GM11168 (cell line): ENCODE results near the gene ZNF142.

Experiments
- in situ Hi-C: fragments of 300-500 bp; cut with MboI; formaldehyde crosslinking; loops from one replicate; pipeline ENCODE4 v1.12.0; 2022; ENCODE audit warnings: low sequenced_read_pairs; ENCODE audit not compliant: unreplicated experiment

Gene ZNF142

DNA sequence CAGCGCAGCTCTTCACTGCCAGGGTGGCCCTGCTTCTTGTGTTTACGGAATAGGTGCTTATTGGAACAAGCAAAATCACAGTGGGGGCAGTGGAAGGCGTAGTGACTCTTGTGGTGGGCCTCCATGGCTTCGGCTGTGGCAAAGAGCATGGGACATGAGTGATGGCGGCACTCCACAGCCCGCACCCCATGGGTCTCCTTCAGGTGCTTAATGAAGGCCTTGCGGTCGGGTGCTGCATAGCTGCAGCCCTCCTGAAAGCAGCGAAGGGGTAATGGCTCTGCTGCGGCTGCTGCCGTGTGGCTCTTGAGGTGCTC is 10.7 kb downstream of the ZNF142 start:
- in situ Hi-C loops: no loop called here

GRCh38 chr2:218648088-218648786 is 11.2 kb downstream of the ZNF142 start:
- in situ Hi-C loops: no loop called here

- in situ Hi-C loops: no loop called here
These were observed 14.3 kb downstream of the ZNF142 start for GRCh38 chr2:218645126-218645525.

DNA sequence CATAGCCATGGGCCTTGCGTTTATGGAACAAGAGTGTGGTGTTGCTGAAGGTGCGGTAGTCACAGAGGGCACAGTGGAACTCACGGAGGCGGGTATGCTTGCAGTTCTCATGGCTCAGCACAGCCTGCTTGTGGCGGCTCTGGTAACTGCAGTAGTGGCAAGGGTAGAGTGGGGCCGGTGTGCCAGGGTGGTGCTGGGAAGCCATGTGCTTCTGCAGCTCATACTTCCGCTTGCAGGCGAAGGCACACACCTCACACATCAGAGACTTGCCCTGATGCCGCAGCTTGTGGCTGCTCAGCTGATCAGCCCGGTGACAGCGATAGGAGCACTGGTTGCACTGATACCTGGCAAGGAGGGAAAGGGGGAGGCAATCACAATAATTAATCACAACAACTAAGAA is 14.7 kb downstream of the ZNF142 start:
- in situ Hi-C loops: no loop called here

- in situ Hi-C loops: no loop called here
These were observed 15.6 kb downstream of the ZNF142 start for GRCh38 chr2:218643751-218644310.

DNA sequence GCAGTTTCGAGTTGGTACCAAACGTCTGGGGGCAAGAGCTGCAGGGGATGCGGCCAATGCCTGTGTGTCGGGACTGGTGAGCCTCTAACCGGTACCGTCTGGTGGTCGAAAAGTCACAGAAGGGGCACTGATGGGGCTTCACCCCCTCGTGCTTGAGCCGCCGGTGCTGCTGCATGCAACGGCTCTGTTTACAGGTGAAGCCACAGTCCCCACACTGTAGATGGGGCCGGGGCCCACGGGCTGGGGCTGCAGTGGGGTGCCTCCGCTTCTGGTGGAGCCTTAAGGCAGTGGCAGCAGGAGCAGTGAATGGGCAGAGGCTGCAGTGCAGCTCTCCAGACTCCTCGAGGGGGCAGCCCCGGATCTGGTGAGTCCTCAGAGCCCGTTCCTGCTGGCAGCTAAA is 16.6 kb downstream of the ZNF142 start:
- in situ Hi-C loops: no loop called here

DNA sequence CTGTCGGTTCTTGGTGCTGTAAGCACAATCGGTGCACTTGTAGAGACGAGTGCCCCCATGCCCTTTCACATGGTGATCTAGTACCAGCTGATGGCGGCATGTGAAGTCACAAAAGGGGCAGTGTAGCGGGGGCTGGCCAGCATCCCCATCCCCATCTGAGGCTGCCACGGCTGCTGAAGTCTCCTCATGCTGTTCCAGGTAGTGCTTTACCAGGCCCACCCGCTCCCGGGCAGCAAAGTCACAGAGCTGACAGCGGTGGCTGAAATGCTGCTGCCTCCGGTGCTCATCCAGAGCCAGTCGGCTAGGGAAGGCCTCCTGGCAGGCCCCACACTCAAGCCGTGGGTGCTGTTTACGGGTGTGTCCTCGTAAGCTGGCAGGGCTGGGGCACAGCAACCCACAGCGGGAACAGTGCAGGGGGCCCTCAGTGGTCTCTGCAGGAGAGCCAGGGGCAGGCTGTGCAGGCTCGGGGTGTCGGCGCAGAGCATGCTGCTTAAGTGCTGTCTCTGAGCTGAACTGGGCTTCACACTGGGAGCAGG is 17.2 kb downstream of the ZNF142 start:
- in situ Hi-C loops: no loop called here

DNA sequence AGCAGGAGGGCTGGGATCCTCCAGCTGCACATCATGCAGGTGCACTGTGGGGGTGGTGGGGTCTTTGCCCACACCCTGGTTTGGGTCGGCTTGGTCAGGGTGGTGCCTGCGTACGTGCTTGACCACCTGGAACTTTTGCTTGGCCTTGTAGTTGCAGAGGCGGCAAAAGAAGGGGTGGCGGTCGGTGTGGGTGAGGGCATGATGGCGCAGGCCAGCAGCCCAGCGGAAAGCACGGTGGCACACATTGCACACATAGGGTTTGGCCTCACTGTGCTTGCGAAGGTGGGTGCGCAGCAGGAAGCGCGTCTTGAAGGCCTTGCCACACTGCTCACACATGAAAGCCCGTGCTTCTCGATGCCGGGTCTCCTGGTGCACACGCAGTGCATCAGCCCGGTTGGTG is 21.1 kb downstream of the ZNF142 start:
- in situ Hi-C loops: no loop called here

DNA sequence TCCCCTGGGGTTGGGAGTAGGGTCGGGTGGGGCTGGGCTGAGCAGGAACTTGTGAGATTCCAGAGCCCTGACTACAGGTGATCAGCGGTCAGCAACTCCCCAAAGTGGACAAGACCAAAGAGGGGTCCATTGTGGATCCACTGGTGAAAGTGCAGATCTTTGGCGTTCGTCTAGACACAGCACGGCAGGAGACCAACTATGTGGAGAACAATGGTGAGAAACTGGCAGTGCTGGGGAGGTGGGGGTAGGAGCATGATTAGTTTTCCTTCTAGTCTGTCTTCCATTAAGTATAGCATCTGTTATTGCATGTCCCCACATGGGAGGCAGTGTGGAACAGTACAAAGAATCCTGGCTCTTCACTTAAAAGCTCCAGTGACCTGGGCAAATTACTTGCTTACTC is 23.7 kb downstream of the ZNF142 start:
- in situ Hi-C loops: no loop called here

DNA sequence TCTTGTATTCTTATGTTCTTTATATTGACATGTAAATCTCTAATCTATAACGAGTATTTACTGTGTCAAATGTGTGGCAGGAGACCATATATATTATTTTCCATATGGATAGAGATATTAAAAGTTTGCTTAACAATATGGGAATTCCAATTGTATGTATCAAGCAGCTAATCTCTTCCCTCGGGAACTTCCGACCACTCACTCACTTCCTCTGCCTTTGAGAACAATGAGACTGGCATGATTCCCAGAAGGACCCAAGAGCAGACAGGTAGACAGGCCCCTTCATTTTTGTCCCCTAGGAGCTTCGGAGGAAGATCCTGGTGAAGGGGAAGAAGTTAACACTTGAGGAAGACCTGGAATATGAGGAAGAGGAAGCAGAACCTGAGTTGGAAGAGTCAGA is 27.6 kb downstream of the ZNF142 start:
- in situ Hi-C loops: no loop called here

DNA sequence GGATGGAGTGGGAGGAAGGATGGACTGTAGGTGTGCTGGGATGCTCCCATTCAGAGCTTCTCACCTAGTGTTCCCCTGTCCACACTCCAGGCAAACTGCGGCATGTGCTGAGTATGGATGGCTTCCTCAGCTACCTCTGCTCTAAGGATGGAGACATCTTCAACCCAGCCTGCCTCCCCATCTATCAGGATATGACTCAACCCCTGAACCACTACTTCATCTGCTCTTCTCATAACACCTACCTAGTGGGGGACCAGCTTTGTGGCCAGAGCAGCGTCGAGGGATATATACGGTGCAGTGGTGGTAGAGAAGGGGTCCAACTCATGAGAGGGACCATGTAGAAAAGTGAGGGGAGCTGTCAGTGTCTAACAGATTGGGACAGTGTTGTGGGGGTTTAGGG is 31.5 kb downstream of the ZNF142 start:
- in situ Hi-C loops: no loop called here

DNA sequence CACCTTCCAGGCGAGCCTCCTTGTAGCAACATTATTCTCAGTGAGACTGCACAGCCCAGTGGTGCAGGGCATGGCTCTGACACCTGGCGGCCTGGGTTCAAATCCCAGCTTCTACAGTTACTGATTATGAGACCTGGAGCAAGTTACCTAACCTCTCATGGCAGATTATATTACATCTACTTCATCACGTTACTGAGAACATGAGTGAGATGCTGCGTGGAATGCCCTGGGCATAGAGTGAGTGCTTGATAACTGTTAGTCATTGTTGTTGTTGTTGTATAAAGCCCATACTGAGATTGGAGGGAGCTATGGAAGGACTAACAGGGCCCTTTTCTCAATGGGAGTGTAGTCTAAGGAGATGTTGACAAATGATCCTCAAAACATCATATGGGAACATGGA is 33.1 kb downstream of the ZNF142 start:
- in situ Hi-C loops: no loop called here

- in situ Hi-C loops: no loop called here
These were observed 36.1 kb downstream of the ZNF142 start for GRCh38 chr2:218623366-218623705.

DNA sequence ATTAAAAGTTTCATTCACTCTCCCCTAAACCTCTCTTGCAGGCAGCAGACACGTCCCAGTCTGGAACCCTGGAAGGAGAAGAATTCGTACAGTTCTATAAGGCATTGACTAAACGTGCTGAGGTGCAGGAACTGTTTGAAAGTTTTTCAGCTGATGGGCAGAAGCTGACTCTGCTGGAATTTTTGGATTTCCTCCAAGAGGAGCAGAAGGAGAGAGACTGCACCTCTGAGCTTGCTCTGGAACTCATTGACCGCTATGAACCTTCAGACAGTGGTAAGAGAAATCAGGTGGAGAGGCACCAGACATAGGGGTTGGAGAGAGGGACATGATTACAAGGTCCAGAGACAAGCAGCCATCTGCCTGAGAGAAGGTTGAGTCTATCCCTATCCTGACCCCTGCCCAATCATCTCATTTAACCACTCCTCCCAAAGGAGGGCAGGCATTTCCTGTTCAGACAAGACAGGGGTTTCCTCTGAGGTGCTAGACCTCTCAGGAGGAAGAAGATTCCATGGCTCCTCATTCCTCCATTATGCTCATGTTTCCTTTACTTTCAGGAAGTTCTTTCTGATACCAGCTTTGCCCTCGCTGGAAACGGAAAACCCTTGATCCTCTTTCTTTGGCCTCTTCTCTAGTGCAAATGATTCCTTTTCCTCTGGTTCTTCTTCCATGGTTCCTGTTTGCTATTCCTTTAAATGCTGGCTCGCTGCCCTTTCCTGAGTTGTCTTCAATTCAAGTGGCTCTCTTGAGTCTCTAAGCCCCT is 36.6 kb downstream of the ZNF142 start:
- in situ Hi-C loops: no loop called here

DNA sequence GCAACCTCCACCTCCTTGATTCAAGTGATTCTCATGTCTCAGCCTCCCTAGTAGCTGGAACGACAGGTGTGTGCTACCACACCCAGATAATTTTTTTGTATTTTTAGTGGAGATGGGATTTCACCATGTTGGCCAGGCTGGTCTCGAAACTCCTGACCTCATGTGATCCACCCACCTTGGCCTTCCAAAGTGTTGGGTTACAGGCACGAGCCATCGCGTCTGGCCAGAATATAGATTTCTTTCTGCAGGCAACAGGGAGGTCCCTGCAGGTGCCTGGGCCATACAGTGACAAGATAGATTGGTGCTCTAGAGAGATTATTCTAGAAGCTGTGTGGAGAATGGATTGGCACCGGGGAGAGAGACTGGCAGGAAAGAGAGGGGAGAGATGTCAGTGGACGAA is 38.4 kb downstream of the ZNF142 start:
- in situ Hi-C loops: no loop called here

DNA sequence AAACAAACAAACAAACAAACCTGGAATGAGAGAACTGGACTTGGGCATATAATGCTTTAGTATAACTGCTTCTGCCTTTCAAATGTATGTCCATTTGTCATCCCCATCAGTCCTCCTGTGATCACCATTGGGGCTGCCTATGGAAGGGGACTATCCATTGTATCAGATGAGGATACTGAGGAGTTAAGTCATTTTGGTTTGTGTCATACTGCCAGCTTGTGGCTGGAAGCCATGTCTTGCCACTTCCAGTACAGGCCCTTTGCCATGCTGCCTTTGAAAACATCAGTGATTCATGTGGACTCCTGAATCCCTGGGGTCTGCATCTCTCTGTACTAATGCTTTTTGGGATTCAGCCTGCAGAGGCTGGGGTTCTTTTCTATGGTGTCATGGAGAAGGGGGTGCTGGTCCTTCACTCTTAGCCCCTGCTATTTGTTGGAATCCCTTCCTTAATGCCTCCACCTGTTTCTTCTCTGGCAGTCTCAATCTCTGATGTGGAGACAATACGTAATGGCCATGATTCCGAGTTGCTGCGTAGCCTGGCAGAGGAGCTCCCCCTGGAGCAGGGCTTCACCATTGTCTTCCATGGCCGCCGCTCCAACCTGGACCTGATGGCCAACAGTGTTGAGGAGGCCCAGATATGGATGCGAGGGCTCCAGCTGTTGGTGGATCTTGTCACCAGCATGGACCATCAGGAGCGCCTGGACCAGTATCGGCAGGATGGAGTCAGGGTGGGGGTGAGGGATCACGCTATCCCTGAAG is 41.1 kb downstream of the ZNF142 start:
- in situ Hi-C loops: no loop called here

- in situ Hi-C loops: no loop called here
These were observed 43.5 kb downstream of the ZNF142 start for GRCh38 chr2:218615868-218616315.

DNA sequence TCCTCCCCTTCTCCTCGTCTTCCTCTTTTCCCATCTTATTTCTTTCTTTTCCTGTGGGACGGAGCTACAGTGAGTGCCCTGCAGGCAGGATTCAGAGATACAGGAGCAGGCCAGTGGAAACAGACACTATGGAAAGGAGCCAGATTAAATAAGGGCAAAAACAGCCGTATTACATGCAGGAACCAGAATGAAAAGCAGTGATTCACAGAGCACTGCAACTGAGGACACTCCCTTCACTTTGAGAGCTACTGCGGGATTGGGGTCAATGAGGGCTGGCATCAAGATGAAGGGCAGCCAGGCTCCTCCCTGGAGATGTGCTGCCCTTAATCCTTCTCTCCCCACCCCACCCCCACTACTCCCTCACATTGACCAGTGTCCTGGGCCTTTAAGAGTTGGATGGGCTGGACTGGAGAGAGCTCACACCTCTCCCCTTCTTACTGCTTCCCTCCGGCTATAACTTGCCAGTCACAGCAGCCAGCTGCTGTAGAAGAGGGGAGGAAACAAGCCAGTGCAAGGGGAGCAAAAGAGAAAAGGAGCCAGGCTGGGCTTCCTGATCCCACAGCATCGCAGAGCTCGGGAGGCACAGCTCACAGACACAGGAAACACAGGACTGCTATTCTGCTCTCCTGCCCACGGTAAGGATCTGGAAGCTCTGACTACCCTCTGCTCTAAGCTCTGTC is 51.8 kb downstream of the ZNF142 start, which contains the start of gene PLCD4:
TSS of gene PLCD4 (plus strand) at position 464 of the 680 bp plus-strand sequence. CDS start 7,841 bp downstream, outside the sequence.
- in situ Hi-C loops: no loop called here

GRCh38 chr2:218605432-218605831 is 54.0 kb downstream of the ZNF142 start:
- in situ Hi-C loops: no loop called here
